Measurements from ENCODE around the gene ACAA1. TPM values are rescaled to one million over a fixed set of nuclear protein-coding genes. Genes with fewer than 3 reads are reported as not detected.
"Not testable (repeated sequence)": the region's sequence is repeated elsewhere in the genome, so short reads cannot be mapped to it uniquely, and the experiment has no call there.

ACAA1 gene
- total RNA-seq = 107 TPM
- long read RNA-seq, transcript ACAA1-203 (10 exons, 1,944 nt) = minor isoform, 8 of 288 reads
- long read RNA-seq, transcript ACAA1-202 (12 exons, 1,785 nt) = major isoform, 247 of 288 reads
- long read RNA-seq, partial matches to known transcripts = 16 of 288 reads
- long read RNA-seq, other reads (novel, unspliced or antisense) = 17 of 288 reads

- peak; percentile 100 for DNase-seq
- peak; percentile 97 for ATAC-seq
- intact Hi-C loops (cut with micrococcal nuclease) = no loop called here
These were observed at the start of gene ACAA1 for GRCh38 chr3:38136777-38137614. Gene ACAA1 (minus strand): TSS chr3:38137127. CDS start chr3:38137035, 92 bp downstream.

GRCh38 chr3:38177181-38177580, 40.3 kb upstream of the ACAA1 start:
- no peak for ATAC-seq
- intact Hi-C loops (cut with micrococcal nuclease) = no loop called here
- DNase-seq = no peak

GRCh38 chr3:38173834-38174418, 37.0 kb upstream of the ACAA1 start:
- ATAC-seq = no peak

GRCh38 chr3:38171622-38172021, 34.7 kb upstream of the ACAA1 start:
- intact Hi-C loops (cut with micrococcal nuclease) = no loop called here
- DNase-seq = no peak

More at GRCh38 chr3:38173834-38174418, 37.0 kb upstream of the ACAA1 start:
- intact Hi-C loops (cut with micrococcal nuclease) = no loop called here
- no peak for DNase-seq

GRCh38 chr3:38170722-38171121, 33.8 kb upstream of the ACAA1 start:
- intact Hi-C loops (cut with micrococcal nuclease) = no loop called here
- ATAC-seq (no peak), DNase-seq (no peak)

More at GRCh38 chr3:38171622-38172021, 34.7 kb upstream of the ACAA1 start:
- ATAC-seq = no peak

GRCh38 chr3:38169027-38169317, 32.0 kb upstream of the ACAA1 start:
- intact Hi-C loops (cut with micrococcal nuclease) = no loop called here
- ATAC-seq (no peak), DNase-seq (no peak)

GRCh38 chr3:38168151-38169026, 31.5 kb upstream of the ACAA1 start:
- no peak for DNase-seq
- intact Hi-C loops (cut with micrococcal nuclease) = no loop called here
- no peak for ATAC-seq

- intact Hi-C loops (cut with micrococcal nuclease) = no loop called here
- ATAC-seq = no peak
- no peak for DNase-seq
These were observed 30.7 kb upstream of the ACAA1 start for GRCh38 chr3:38167591-38167990.

- DNase-seq (no peak), ATAC-seq (no peak)
- intact Hi-C loops (cut with micrococcal nuclease) = no loop called here
These were observed 28.9 kb upstream of the ACAA1 start for GRCh38 chr3:38165722-38166387.

- intact Hi-C loops (cut with micrococcal nuclease) = no loop called here
- peak; percentile 99 for DNase-seq
- ATAC-seq = peak; percentile 95
These were observed 28.2 kb upstream of the ACAA1 start, which contains the start of gene OXSR1 for GRCh38 chr3:38164952-38165721. Gene OXSR1 (plus strand): TSS chr3:38165537. CDS start chr3:38165877, 340 bp downstream.

- no peak for ATAC-seq
- intact Hi-C loops (cut with micrococcal nuclease) = no loop called here
- DNase-seq = no peak
These were observed 27.7 kb upstream of the ACAA1 start for GRCh38 chr3:38164643-38164951.

GRCh38 chr3:38163841-38164642, 27.1 kb upstream of the ACAA1 start:
- DNase-seq (peak; percentile 37), ATAC-seq (no peak)
- intact Hi-C loops (cut with micrococcal nuclease) = no loop called here

GRCh38 chr3:38163117-38163840, 26.4 kb upstream of the ACAA1 start:
- intact Hi-C loops (cut with micrococcal nuclease) = no loop called here
- no peak for ATAC-seq
- DNase-seq = no peak

- intact Hi-C loops (cut with micrococcal nuclease); ATAC-seq: not testable (repeated sequence)
These were observed 23.8 kb upstream of the ACAA1 start for GRCh38 chr3:38160704-38161103.

GRCh38 chr3:38158472-38158871, 21.5 kb upstream of the ACAA1 start:
- ATAC-seq = no peak
- no peak for DNase-seq
- intact Hi-C loops (cut with micrococcal nuclease) = no loop called here

More at GRCh38 chr3:38160704-38161103, 23.8 kb upstream of the ACAA1 start:
- not testable (repeated sequence) for DNase-seq

- no peak for DNase-seq
- intact Hi-C loops (cut with micrococcal nuclease) = no loop called here
- ATAC-seq = no peak
These were observed 20.7 kb upstream of the ACAA1 start for GRCh38 chr3:38157595-38157994.

GRCh38 chr3:38157117-38157516, 20.2 kb upstream of the ACAA1 start:
- intact Hi-C loops (cut with micrococcal nuclease) = no loop called here
- ATAC-seq (no peak), DNase-seq (no peak)

Data from left ventricle myocardium superior (tissue), 1 donor.